T-cell (primary cell): ENCODE data around the gene C9orf40. TPM values are rescaled to one million over a fixed set of nuclear protein-coding genes. Genes with fewer than 3 reads are reported as not detected.

Experiments
- ATAC-seq, 4 experiments: fragments of 200-7000 bp in 3 of 4; fragments of 150-1000 bp in 1 of 4; cut with Tn5 transposase; replicated peaks in 1 of 4; 1 replicate in 3 of 4; 2 replicates in 1 of 4; pipeline ENCODE4 v1.10.0; 2021; ENCODE audit warnings: moderate library complexity in 3 of 4, mild to moderate bottlenecking in 2 of 4, moderate number of reproducible peaks in 1 of 4
- CTCF ChIA-PET, 2 donors: fragments of 300-600 bp; sonication (Branson Sonifier 250); formaldehyde crosslinking; loops; one replicate each; lab custom pipeline; 2022; ENCODE audit warnings: antibody characterized with exemption in 2 of 2; lab: Charles Lee
- POLR2A ChIA-PET, 2 donors: fragments of 300-600 bp; sonication (Branson Sonifier 250); formaldehyde crosslinking; loops; one replicate each; lab custom pipeline; 2022; ENCODE audit warnings: antibody characterized with exemption in 2 of 2; lab: Charles Lee
- DNase-seq, 35 experiments: peaks; one replicate each; pipeline versions ENCODE4 v3.0.0 to v3.0.0-alpha.2; 2013 to 2023
- H3K27ac ChIP-seq: one replicate; pipeline ENCODE4 v1.5.1; 2013; ENCODE audit warnings: low read length
- H3K27me3 ChIP-seq, 2 experiments: replicated peaks in 1 of 2; 1 replicate in 1 of 2; 2 replicates in 1 of 2; pipeline versions ENCODE4 v1.6.1 to v1.7.0; 2013; ENCODE audit warnings: low read length in 1 of 2, mixed read lengths in 1 of 2; ENCODE audit not compliant: control insufficient read depth in 2 of 2, insufficient read depth in 2 of 2; ENCODE audit errors: extremely low read depth in 1 of 2
- H3K36me3 ChIP-seq, 2 donors: 1 replicate in 1 of 2; 2 replicates in 1 of 2; pipeline versions ENCODE4 v1.6.1 to v1.7.0; 2013; ENCODE audit warnings: low read length in 1 of 2; ENCODE audit not compliant: control insufficient read depth in 2 of 2, insufficient read depth in 1 of 2; ENCODE audit errors: extremely low read depth in 1 of 2
- H3K4me1 ChIP-seq, 2 experiments: 1 replicate in 1 of 2; 2 replicates in 1 of 2; pipeline versions ENCODE4 v1.6.1 to v1.7.0; 2013; ENCODE audit warnings: low read length in 2 of 2, mixed read lengths in 1 of 2; ENCODE audit not compliant: insufficient read depth in 2 of 2, control insufficient read depth in 1 of 2; ENCODE audit errors: extremely low read depth in 1 of 2
- H3K4me3 ChIP-seq, 2 donors: 1 replicate in 1 of 2; 2 replicates in 1 of 2; pipeline versions ENCODE4 v1.5.1 to v1.7.0; 2013; ENCODE audit warnings: mild to moderate bottlenecking in 2 of 2, low read length in 1 of 2, moderate library complexity in 1 of 2; ENCODE audit not compliant: control insufficient read depth in 1 of 2; ENCODE audit errors: extremely low read depth in 1 of 2
- H3K9me3 ChIP-seq: 2 replicates; pipeline ENCODE4 v1.7.0; 2013
- H3K27ac Mint-ChIP-seq, 2 donors: one replicate each; pipeline ENCODE4 v1.8.0; 2020 to 2021; ENCODE audit warnings: mild to moderate bottlenecking in 2 of 2, mixed read lengths in 2 of 2
- H3K27me3 Mint-ChIP-seq, 2 donors: one replicate each; pipeline ENCODE4 v1.8.0; 2021 to 2022; ENCODE audit warnings: mixed read lengths in 2 of 2
- H3K36me3 Mint-ChIP-seq: one replicate; pipeline ENCODE4 v1.8.0; 2021; ENCODE audit warnings: mixed read lengths
- H3K4me1 Mint-ChIP-seq, 3 donors: one replicate each; pipeline ENCODE4 v1.8.0; 2020 to 2022; ENCODE audit warnings: mixed read lengths in 3 of 3, mild to moderate bottlenecking in 1 of 3
- H3K4me3 Mint-ChIP-seq, 3 donors: one replicate each; pipeline ENCODE4 v1.8.0; 2020 to 2022; ENCODE audit warnings: mild to moderate bottlenecking in 3 of 3, mixed read lengths in 3 of 3, moderate library complexity in 3 of 3
- H3K9me3 Mint-ChIP-seq, 3 donors: one replicate each; pipeline ENCODE4 v1.8.0; 2020 to 2022; ENCODE audit warnings: mixed read lengths in 3 of 3
- WGBS: methylation state at CpG from one replicate; pipeline ENCODE4 v1.1.5; 2013; ENCODE audit warnings: missing lambda C conversion rate; ENCODE audit not compliant: insufficient coverage; 5-methylcytosine and 5-hydroxymethylcytosine counted together
- total RNA-seq, 35 experiments: library from RNA in 6 of 35; stranded (reverse) in 6 of 35; fragments of 120-200 nt in 1 of 35; gene quantifications; one replicate each; pipeline versions ENCODE4 v1.2.1 to v1.2.4 and lab custom pipeline; 2013 to 2026

The C9orf40 gene, protein sequence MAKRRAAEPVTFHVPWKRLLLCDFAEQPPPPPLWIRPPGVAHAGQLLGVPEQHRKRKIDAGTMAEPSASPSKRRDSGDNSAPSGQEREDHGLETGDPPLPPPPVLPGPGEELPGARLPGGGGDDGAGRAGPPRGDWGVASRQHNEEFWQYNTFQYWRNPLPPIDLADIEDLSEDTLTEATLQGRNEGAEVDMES
- 1 to 10 TPM; 2.1 to 6.9 (median 5.9) TPM for total RNA-seq
- 3.9 TPM for total RNA-seq (2013)
- total RNA-seq (lab: John Stamatoyannopoulos, UW): 1.9 to 20.9 (median 6.1) reads per million in 29 experiments

DNA sequence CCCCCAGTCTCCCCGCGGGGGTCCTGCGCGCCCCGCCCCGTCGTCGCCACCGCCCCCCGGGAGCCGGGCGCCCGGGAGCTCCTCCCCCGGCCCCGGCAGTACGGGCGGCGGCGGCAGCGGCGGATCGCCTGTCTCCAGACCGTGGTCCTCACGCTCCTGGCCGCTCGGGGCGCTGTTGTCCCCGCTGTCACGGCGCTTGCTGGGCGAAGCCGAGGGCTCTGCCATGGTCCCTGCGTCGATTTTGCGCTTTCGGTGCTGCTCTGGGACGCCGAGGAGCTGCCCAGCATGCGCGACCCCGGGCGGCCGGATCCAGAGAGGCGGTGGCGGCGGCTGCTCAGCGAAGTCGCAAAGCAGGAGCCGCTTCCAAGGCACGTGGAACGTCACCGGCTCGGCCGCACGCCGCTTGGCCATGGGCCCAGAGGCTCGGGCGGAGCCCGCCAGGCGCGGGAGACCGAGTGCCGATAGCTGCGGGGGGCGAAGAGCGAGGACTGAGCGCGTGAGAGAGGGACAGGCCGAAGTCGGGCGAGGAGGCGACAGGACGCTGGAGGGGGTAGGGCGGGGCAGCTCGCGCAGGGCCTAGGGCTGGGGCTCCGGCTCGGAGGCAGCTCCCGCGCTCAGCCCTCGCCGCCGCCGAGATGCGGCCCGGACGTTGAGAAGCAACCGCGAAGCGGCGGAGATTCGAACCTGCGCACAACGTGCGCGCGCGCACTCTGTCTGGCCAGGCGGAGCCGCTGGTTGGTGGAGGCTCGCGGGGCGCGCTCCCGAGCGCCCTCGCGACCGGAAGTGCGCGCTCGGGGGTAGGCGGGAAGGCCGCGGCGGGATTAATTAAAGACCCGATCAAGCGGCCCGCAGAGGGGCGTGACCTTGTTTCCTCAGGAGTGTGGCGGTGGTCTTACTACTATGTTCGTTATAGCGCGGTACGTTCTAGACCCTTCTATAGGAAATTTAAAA is at the start of gene C9orf40:
C9orf40 (minus strand) TSS at position 712 of the 951 bp plus-strand sequence; CDS start at position 411, 301 bp downstream.
- H3K27ac ChIP-seq: peak within 1 kb of the TSS; percentile 88
- H3K36me3 ChIP-seq: no peaks in the 10 kb centered on the region
- peaks cover 0 to 12% of the 10 kb centered on the region in 2 experiments for H3K4me1 ChIP-seq
- H3K27me3 ChIP-seq: no peaks in the 10 kb centered on the region
- DNase-seq: peak; percentile 77 to 94 (median 88)
- H3K9me3 Mint-ChIP-seq: no peaks in the 10 kb centered on the region
- no peaks in the 10 kb centered on the region for H3K9me3 ChIP-seq
- H3K27ac Mint-ChIP-seq: peak within 1 kb of the TSS; percentile 94 to 95
- ChIA-PET CTCF (interaction anchor here (0.6 to 3.0 kb wide), 22 partner anchors 15 to 201 kb away, joined by 3 to 22 read pairs (median 4); partner anchors contain the start of genes CARNMT1 (in 1 of the 2), NMRK1 (in 1 of the 2) and OSTF1 (in 1 of the 2)), POLR2A (interaction anchor here (0.5 to 1.4 kb wide), 5 partner anchors 28 to 135 kb away, joined by 3 to 11 read pairs (median 4); partner anchors contain the start of genes CARNMT1 (in 1 of the 2) and NMRK1 (in 1 of the 2))
- H3K36me3 Mint-ChIP-seq: peaks cover 4% of the 10 kb centered on the region
- ATAC-seq: peak; percentile 89 to 95 (median 93)
- peak within 1 kb of the TSS; percentile 91 to 97 (median 91) for H3K4me3 Mint-ChIP-seq
- H3K4me3 ChIP-seq: peak within 1 kb of the TSS; percentile 85 to 92
- under 1% methylated on average over 111 of the region's 125 CpGs for WGBS
- peaks cover 16 to 24% (median 17%) of the 10 kb centered on the region in 3 donors for H3K4me1 Mint-ChIP-seq
- H3K27me3 Mint-ChIP-seq: no peaks in the 10 kb centered on the region

DNA sequence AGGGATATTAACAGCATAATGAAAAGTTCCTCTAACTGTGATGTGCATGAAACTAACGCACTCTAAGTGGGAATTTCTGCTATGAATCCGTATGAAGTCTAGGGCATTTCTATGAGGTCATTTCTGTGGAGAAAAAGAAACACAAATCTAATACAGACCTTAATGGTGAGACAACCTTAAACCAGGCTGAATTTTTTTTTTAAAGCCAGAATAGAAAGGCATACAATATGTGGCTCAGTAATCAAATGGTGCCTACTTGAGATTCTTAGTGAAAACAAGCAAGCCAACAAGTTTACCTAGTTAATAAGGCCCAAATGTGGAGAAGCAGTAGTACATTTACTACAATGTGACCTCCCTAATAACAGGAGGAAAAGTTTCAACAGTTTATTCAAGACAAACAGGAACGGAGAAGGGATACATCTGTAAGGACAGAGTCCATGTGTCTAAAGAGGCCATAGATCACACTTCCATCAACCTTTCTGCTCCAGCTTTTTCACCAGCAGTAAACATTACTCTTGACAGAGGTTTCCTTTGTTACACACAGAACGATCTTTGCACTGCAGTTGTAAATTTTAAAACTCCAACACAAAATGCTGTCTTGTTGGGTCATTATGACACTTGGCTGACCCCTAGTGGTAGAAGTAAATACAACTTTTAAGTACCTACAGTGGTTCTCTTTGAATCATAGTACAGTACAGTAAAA is 49.2 kb upstream of the C9orf40 start:
- Mint-ChIP-seq H3K9me3 (no peaks in the 10 kb centered on the region), H3K27ac (no peak overlapping the region), H3K36me3 (peaks cover 19% of the 10 kb centered on the region), H3K4me3 (no peak overlapping the region), H3K4me1 (peaks cover 5 to 11% (median 5%) of the 10 kb centered on the region in 3 donors), H3K27me3 (no peaks in the 10 kb centered on the region)
- ChIA-PET POLR2A (no interaction called here), CTCF (interaction anchor here (0.6 to 3.5 kb wide), 10 partner anchors 11 to 229 kb away, joined by 3 to 21 read pairs (median 6); no protein-coding TSS in a partner anchor)
- no CpG with 5 or more reads among the region's 4 CpGs for WGBS
- DNase-seq: peak in 7 of 35 experiments; percentile 4 to 89 (median 12)
- Histone ChIP-seq H3K27me3 (no peaks in the 10 kb centered on the region), H3K27ac (no peak overlapping the region), H3K4me3 (no peak overlapping the region), H3K4me1 (no peaks in the 10 kb centered on the region), H3K36me3 (peaks cover 0 to 13% of the 10 kb centered on the region in 2 donors), H3K9me3 (no peaks in the 10 kb centered on the region)
- ATAC-seq: peak; percentile 76 to 91 (median 82)

DNA sequence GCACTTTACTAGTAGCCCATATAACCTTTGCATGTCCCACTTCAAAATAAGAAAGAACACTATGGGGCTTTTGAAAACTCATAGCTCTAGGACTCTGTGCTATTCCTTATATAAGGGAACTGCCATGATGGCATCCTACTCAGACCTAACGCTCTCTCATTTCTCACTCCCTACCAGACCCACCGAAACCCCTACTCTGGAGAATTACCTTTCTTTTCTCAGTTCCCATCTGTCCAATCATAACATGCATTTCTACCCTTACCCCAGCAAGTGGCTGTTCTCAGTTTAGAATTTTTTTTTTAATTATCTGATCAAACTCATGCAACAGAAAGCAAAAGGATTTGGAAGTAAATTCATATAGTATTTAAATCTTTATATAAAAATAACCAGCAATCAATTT is 48.1 kb upstream of the C9orf40 start:
- Mint-ChIP-seq H3K27me3 (no peaks in the 10 kb centered on the region), H3K27ac (no peak overlapping the region), H3K9me3 (no peaks in the 10 kb centered on the region), H3K4me1 (peaks cover 5 to 11% (median 5%) of the 10 kb centered on the region in 3 donors), H3K36me3 (peaks cover 24% of the 10 kb centered on the region), H3K4me3 (no peak overlapping the region)
- 85% methylated on average over 2 of the region's 2 CpGs for WGBS
- H3K4me3 ChIP-seq: no peak overlapping the region
- H3K9me3 ChIP-seq: no peaks in the 10 kb centered on the region
- peaks cover 0 to 21% of the 10 kb centered on the region in 2 donors for H3K36me3 ChIP-seq
- CTCF ChIA-PET: interaction anchor here (1.4 to 4.1 kb wide), 6 partner anchors 11 to 228 kb away, joined by 4 to 22 read pairs (median 19); no protein-coding TSS in a partner anchor
- POLR2A ChIA-PET: no interaction called here
- H3K4me1 ChIP-seq: no peaks in the 10 kb centered on the region
- DNase-seq: no peak
- ATAC-seq: no peak
- H3K27me3 ChIP-seq: no peaks in the 10 kb centered on the region
- H3K27ac ChIP-seq: no peak overlapping the region

DNA sequence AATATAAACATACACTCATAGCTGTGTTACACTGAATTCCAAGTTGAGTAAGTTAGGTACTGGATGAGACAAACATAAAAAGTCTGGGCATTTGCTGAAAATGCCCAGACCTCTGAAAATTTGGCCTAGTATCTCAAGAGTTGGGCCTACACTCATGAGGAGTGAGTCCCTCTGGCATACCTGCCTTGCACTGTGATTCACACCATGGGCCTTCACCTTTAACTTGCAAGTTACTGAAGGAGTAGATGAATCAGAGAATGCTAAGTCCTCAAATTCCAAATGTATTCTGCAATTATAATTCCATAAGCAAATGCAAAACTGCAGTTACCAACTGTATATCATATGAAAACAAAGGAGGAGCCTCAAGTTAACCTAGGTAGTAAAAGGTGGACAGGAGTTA is 32.3 kb upstream of the C9orf40 start:
- H3K36me3 ChIP-seq: peaks cover 0 to 19% of the 10 kb centered on the region in 2 donors
- no peaks in the 10 kb centered on the region for H3K4me1 ChIP-seq
- Mint-ChIP-seq H3K27me3 (no peaks in the 10 kb centered on the region), H3K4me3 (no peak overlapping the region), H3K27ac (no peak overlapping the region), H3K36me3 (peaks cover 51% of the 10 kb centered on the region), H3K9me3 (no peaks in the 10 kb centered on the region), H3K4me1 (no peaks in the 10 kb centered on the region)
- no peak overlapping the region for H3K27ac ChIP-seq
- no peak overlapping the region for H3K4me3 ChIP-seq
- H3K27me3 ChIP-seq: no peaks in the 10 kb centered on the region
- ChIA-PET POLR2A (no interaction called here), CTCF (interaction anchor here (0.5 to 1.1 kb wide), 3 partner anchors 9 to 76 kb away, joined by 3 to 5 read pairs (median 3); no protein-coding TSS in a partner anchor)
- DNase-seq: no peak
- no peak for ATAC-seq
- H3K9me3 ChIP-seq: no peaks in the 10 kb centered on the region

DNA sequence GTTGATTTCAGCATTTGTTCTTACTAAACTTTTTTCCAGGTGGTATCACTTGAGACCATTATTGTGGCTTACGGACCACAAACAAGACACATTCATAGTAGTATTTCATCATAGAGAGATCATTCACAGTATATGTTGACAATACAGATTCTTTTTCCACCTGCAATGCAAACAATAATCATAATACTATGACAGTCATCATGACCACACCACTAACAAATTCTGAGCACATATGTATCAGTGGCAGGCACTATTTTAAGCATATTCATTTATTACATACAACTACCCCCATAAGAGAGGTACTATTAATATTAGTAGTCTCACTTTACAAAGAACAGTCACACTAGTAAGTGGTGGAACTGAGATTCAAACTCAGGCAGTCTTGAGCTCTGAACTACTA is 31.0 kb upstream of the C9orf40 start:
- H3K4me1 Mint-ChIP-seq: no peaks in the 10 kb centered on the region
- no peak overlapping the region for H3K27ac Mint-ChIP-seq
- H3K27me3 Mint-ChIP-seq: no peaks in the 10 kb centered on the region
- no peak for ATAC-seq
- H3K36me3 Mint-ChIP-seq: peaks cover 48% of the 10 kb centered on the region
- Histone ChIP-seq H3K4me3 (no peak overlapping the region), H3K9me3 (no peaks in the 10 kb centered on the region), H3K4me1 (no peaks in the 10 kb centered on the region), H3K27me3 (no peaks in the 10 kb centered on the region), H3K36me3 (peaks cover 0 to 27% of the 10 kb centered on the region in 2 donors), H3K27ac (no peak overlapping the region)
- DNase-seq: no peak
- H3K9me3 Mint-ChIP-seq: no peaks in the 10 kb centered on the region
- no peak overlapping the region for H3K4me3 Mint-ChIP-seq
- ChIA-PET CTCF (interaction anchor here in 1 of 2 donors (0.6 to 1.1 kb wide), 2 partner anchors 8 to 199 kb away, joined by 3 read pairs; no protein-coding TSS in a partner anchor), POLR2A (no interaction called here)
- no CpG with 5 or more reads among the region's 1 CpG for WGBS
